Right lobe of liver (tissue), 4 donors: ENCODE data around the gene MAGI1.

Experiments used
- POLR2A ChIP-seq: fragments of 450-650 bp; IDR thresholded peaks from one replicate; pipeline ENCODE4 v1.6.1; 2017; ENCODE audit warnings: antibody characterized with exemption, mild to moderate bottlenecking
- TF ChIP-seq, protein P1 (sequence below), 4 donors: fragments of 200-600 bp in 3 of 4; fragments of 450-650 bp in 1 of 4; IDR thresholded peaks; one replicate each; pipeline versions ENCODE4 v1.5.1 to v1.8.0; 2016 to 2022; ENCODE audit warnings: antibody characterized with exemption in 4 of 4, mild to moderate bottlenecking in 2 of 4
- donor health status: DM: no; HTN: no; CAD: no.
- donor health status: DM: no; HTN: no; CAD: no.
- donor health status: DM: no; HTN: yes; CAD: no.

DNA sequence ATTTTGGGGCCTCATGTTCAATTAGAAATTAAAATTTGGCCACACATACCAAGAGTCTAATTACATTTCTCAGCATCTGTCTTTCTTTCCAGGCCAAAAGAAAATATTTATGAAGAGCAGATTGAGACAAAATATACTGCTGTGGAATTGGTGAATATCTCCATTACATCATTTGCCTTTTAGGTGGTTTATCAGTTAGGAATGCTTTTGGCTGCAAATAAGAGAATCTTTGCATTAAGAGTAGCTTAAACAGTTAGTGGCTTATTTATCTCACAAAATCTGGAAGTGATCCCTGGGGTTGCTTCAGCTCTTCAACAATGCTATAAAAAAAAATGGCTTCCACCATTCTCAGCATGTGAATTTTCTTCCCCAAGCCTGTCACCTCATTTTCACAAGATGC is 308.7 kb downstream of the MAGI1 start:
- TF ChIP-seq, protein P1, sequence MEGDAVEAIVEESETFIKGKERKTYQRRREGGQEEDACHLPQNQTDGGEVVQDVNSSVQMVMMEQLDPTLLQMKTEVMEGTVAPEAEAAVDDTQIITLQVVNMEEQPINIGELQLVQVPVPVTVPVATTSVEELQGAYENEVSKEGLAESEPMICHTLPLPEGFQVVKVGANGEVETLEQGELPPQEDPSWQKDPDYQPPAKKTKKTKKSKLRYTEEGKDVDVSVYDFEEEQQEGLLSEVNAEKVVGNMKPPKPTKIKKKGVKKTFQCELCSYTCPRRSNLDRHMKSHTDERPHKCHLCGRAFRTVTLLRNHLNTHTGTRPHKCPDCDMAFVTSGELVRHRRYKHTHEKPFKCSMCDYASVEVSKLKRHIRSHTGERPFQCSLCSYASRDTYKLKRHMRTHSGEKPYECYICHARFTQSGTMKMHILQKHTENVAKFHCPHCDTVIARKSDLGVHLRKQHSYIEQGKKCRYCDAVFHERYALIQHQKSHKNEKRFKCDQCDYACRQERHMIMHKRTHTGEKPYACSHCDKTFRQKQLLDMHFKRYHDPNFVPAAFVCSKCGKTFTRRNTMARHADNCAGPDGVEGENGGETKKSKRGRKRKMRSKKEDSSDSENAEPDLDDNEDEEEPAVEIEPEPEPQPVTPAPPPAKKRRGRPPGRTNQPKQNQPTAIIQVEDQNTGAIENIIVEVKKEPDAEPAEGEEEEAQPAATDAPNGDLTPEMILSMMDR (IDR thresholded peaks at IDR 0.05), result no peak
- no peak for TF ChIP-seq POLR2A
